ENCODE data around the gene FHOD3. TPM values are rescaled to one million over a fixed set of nuclear protein-coding genes. Genes with fewer than 3 reads are reported as not detected.

The FHOD3 gene
- total RNA-seq, 3 donors from 2014 or later = 2.7 to 14.4 (median 4.0) TPM

- no peaks in the 10 kb centered on the region for H3K36me3 ChIP-seq (ENCODE audit: low read depth)
- no peak for TF ChIP-seq CTCF (IDR thresholded peaks at IDR 0.05)
- intact Hi-C loops (cut with DNase I, micrococcal nuclease) = no loop called here
- no peak overlapping the region for H3K4me3 ChIP-seq
- no peaks in the 10 kb centered on the region for H3K9me3 ChIP-seq
- H3K4me1 ChIP-seq (ENCODE audit: low read depth) = no peaks in the 10 kb centered on the region
- no peak for DNase-seq
- ATAC-seq = no peak
Observed at GRCh38 chr18:36697905-36698304, 400.4 kb downstream of the FHOD3 start.

GRCh38 chr18:36700955-36701354 is 403.4 kb downstream of the FHOD3 start:
- intact Hi-C loops (cut with DNase I, micrococcal nuclease) = no loop called here
- no peaks in the 10 kb centered on the region for H3K36me3 ChIP-seq (ENCODE audit: low read depth)

GRCh38 chr18:36702401-36703013 is 405.0 kb downstream of the FHOD3 start:
- Histone ChIP-seq H3K4me1 (ENCODE audit: low read depth) (no peaks in the 10 kb centered on the region), H3K4me3 (no peak overlapping the region), H3K36me3 (ENCODE audit: low read depth) (no peaks in the 10 kb centered on the region), H3K9me3 (no peaks in the 10 kb centered on the region)
- DNase-seq (no peak), ATAC-seq (no peak)
- TF ChIP-seq CTCF (IDR thresholded peaks at IDR 0.05) = no peak
- intact Hi-C loops (cut with DNase I, micrococcal nuclease) = no loop called here

More at GRCh38 chr18:36700955-36701354, 403.4 kb downstream of the FHOD3 start:
- Histone ChIP-seq H3K4me3 (no peak overlapping the region), H3K4me1 (ENCODE audit: low read depth) (no peaks in the 10 kb centered on the region), H3K9me3 (no peaks in the 10 kb centered on the region)
- no peak for TF ChIP-seq CTCF (IDR thresholded peaks at IDR 0.05)
- DNase-seq (no peak), ATAC-seq (no peak)

GRCh38 chr18:36704156-36704555 is 406.6 kb downstream of the FHOD3 start:
- no peak for TF ChIP-seq CTCF (IDR thresholded peaks at IDR 0.05)
- Histone ChIP-seq H3K4me3 (no peak overlapping the region), H3K9me3 (no peaks in the 10 kb centered on the region), H3K4me1 (ENCODE audit: low read depth) (no peaks in the 10 kb centered on the region), H3K36me3 (ENCODE audit: low read depth) (no peaks in the 10 kb centered on the region)
- intact Hi-C loops (cut with DNase I, micrococcal nuclease) = no loop called here
- DNase-seq (no peak), ATAC-seq (no peak)

GRCh38 chr18:36706134-36706881 is 408.8 kb downstream of the FHOD3 start:
- ATAC-seq = no peak
- no peaks in the 10 kb centered on the region for H3K9me3 ChIP-seq
- H3K36me3 ChIP-seq (ENCODE audit: low read depth) = no peaks in the 10 kb centered on the region
- no peak for TF ChIP-seq CTCF (IDR thresholded peaks at IDR 0.05)
- DNase-seq = no peak
- no peaks in the 10 kb centered on the region for H3K4me1 ChIP-seq (ENCODE audit: low read depth)
- no peak overlapping the region for H3K4me3 ChIP-seq
- intact Hi-C loops (cut with DNase I, micrococcal nuclease) = no loop called here

Data from mucosa of descending colon (tissue), 3 donors.